Astrocyte of the cerebellum (primary cell): ENCODE data around the gene LNP1.

ENCODE experiments used
- DNase-seq: peaks from one replicate; pipeline ENCODE4 v3.0.0-alpha.2; 2011; ENCODE audit warnings: low read depth
- H3K4me3 ChIP-seq: 2 replicates; pipeline ENCODE4 v1.5.1; 2011; ENCODE audit warnings: mild to moderate bottlenecking, low read depth, low read length, moderate library complexity
- CTCF ChIP-seq: IDR thresholded peaks from 2 replicates; pipeline ENCODE4 v1.5.1; 2012; ENCODE audit warnings: low read length, low read depth, moderate library complexity, mild to moderate bottlenecking; ENCODE audit errors: missing control alignments
- in situ Hi-C: cut with HindIII; loops from 2 replicates; pipeline ENCODE4 v1.10.0; 2017; ENCODE audit warnings: low sequenced_read_pairs

LNP1 gene

GRCh38 chr3:100456745-100457144 is 55.4 kb downstream of the LNP1 start:
- DNase-seq, result no peak
- in situ Hi-C loops, result no loop called here
- TF ChIP-seq CTCF, result no peak
- H3K4me3 ChIP-seq, result no peak overlapping the region

- no peak for DNase-seq
- in situ Hi-C loops, result no loop called here
- no peak overlapping the region for H3K4me3 ChIP-seq
- TF ChIP-seq CTCF, result no peak
Measured at GRCh38 chr3:100457811-100458210, 56.5 kb downstream of the LNP1 start.

- in situ Hi-C loops, result no loop called here
- H3K4me3 ChIP-seq, result no peak overlapping the region
- no peak for TF ChIP-seq CTCF
- no peak for DNase-seq
Measured at GRCh38 chr3:100458814-100459213, 57.5 kb downstream of the LNP1 start.

- in situ Hi-C loops, result no loop called here
- DNase-seq, result peak; percentile 57
- peak; percentile 65 for TF ChIP-seq CTCF
- H3K4me3 ChIP-seq, result no peak overlapping the region
Measured at GRCh38 chr3:100463002-100463401, 61.7 kb downstream of the LNP1 start.

- no peak overlapping the region for H3K4me3 ChIP-seq
- in situ Hi-C loops, result no loop called here
- no peak for DNase-seq
- no peak for TF ChIP-seq CTCF
Measured at GRCh38 chr3:100463646-100464155, 62.4 kb downstream of the LNP1 start.

- in situ Hi-C loops, result loop anchor here (5.0 kb wide), 1 partner anchor 101 kb away; no protein-coding TSS in a partner anchor
- DNase-seq, result no peak
- TF ChIP-seq CTCF, result no peak
- H3K4me3 ChIP-seq, result no peak overlapping the region
Measured at GRCh38 chr3:100465892-100466777, 64.8 kb downstream of the LNP1 start.
